Measurements from ENCODE around the gene CSNK1D.

GRCh38 chr17:82310877-82311276, 37.4 kb upstream of the CSNK1D start:
- TF ChIP-seq CTCF (IDR thresholded peaks at IDR 0.05 in 2 of 3, conservative IDR thresholded peaks at IDR 0.05 in 1 of 3; ENCODE audit: control insufficient read depth in 2 of 3, extremely low read depth in 1 of 3, insufficient read depth in 1 of 3, low read depth in 3 of 3, low read length in 3 of 3) = no peak
- TF ChIP-seq USF1 (IDR thresholded peaks at IDR 0.05; ENCODE audit: borderline replicate concordance, extremely low read length, insufficient read depth, low read depth, low read length) = no peak
- TF ChIP-seq EZH2 (IDR thresholded peaks at IDR 0.05; ENCODE audit: borderline replicate concordance, control insufficient read depth, low read depth, low read length) = no peak
- TF ChIP-seq EGR1 (IDR thresholded peaks at IDR 0.05; ENCODE audit: borderline replicate concordance in 1 of 2, low read depth in 2 of 2, low read length in 2 of 2) = no peak
- TF ChIP-seq SIX5 (IDR thresholded peaks at IDR 0.05; ENCODE audit: low read depth, low read length, severe bottlenecking) = no peak
- TF ChIP-seq ATF3 (IDR thresholded peaks at IDR 0.05; ENCODE audit: borderline replicate concordance, extremely low read depth, low read depth, low read length) = no peak
- TF ChIP-seq RAD21 (IDR thresholded peaks at IDR 0.05; ENCODE audit: insufficient read depth, low read depth, low read length) = no peak
- TF ChIP-seq SKIL (IDR thresholded peaks at IDR 0.05; ENCODE audit: low read depth, poor library complexity, severe bottlenecking) = no peak
- TF ChIP-seq POLR2A (IDR thresholded peaks at IDR 0.05; ENCODE audit: low read depth, low read length) = no peak

Data from GM12878 (cell line).